ENCODE results near the gene MTUS2.

The MTUS2 gene

GRCh38 chr13:28820099-28821051 lies at the start of gene MTUS2:
TSS of gene MTUS2 (plus strand) at chr13:28820339.
- no peaks in the 10 kb centered on the region for H3K9me3 ChIP-seq (ENCODE audit: control insufficient read depth, low read length)
- no peak within 1 kb of the TSS for H3K9ac ChIP-seq (ENCODE audit: low read length)
- no peak within 1 kb of the TSS for H3K4me3 ChIP-seq (ENCODE audit: low read length)
- no peaks in the 10 kb centered on the region for H3K36me3 ChIP-seq (ENCODE audit: control insufficient read depth, insufficient read depth, low read length)
- H3K27me3 ChIP-seq (ENCODE audit: control insufficient read depth, insufficient read depth, low read length) = peaks cover 32% of the 10 kb centered on the region
- peaks cover 4% of the 10 kb centered on the region for H3K4me1 ChIP-seq (ENCODE audit: control insufficient read depth, insufficient read depth, low read length)

- Histone ChIP-seq H3K27me3 (ENCODE audit: control insufficient read depth, insufficient read depth, low read length) (no peaks in the 10 kb centered on the region), H3K36me3 (ENCODE audit: control insufficient read depth, insufficient read depth, low read length) (no peaks in the 10 kb centered on the region), H3K9me3 (ENCODE audit: control insufficient read depth, low read length) (no peaks in the 10 kb centered on the region), H3K4me1 (ENCODE audit: control insufficient read depth, insufficient read depth, low read length) (no peaks in the 10 kb centered on the region), H3K4me3 (ENCODE audit: low read length) (no peak overlapping the region), H3K9ac (ENCODE audit: low read length) (no peak overlapping the region)
Observed at GRCh38 chr13:28778308-28779215, 41.6 kb upstream of the MTUS2 start.

- no peaks in the 10 kb centered on the region for H3K4me1 ChIP-seq (ENCODE audit: control insufficient read depth, insufficient read depth, low read length)
- no peaks in the 10 kb centered on the region for H3K9me3 ChIP-seq (ENCODE audit: control insufficient read depth, low read length)
- peaks cover 6% of the 10 kb centered on the region for H3K27me3 ChIP-seq (ENCODE audit: control insufficient read depth, insufficient read depth, low read length)
Observed at GRCh38 chr13:28792992-28793391, 27.1 kb upstream of the MTUS2 start.

GRCh38 chr13:28794396-28794795 lies 25.7 kb upstream of the MTUS2 start:
- Histone ChIP-seq H3K4me3 (ENCODE audit: low read length) (no peak overlapping the region), H3K4me1 (ENCODE audit: control insufficient read depth, insufficient read depth, low read length) (no peaks in the 10 kb centered on the region), H3K36me3 (ENCODE audit: control insufficient read depth, insufficient read depth, low read length) (no peaks in the 10 kb centered on the region), H3K9ac (ENCODE audit: low read length) (no peak overlapping the region), H3K27me3 (ENCODE audit: control insufficient read depth, insufficient read depth, low read length) (peaks cover 6% of the 10 kb centered on the region), H3K9me3 (ENCODE audit: control insufficient read depth, low read length) (no peaks in the 10 kb centered on the region)

More at GRCh38 chr13:28792992-28793391, 27.1 kb upstream of the MTUS2 start:
- no peak overlapping the region for H3K9ac ChIP-seq (ENCODE audit: low read length)
- H3K36me3 ChIP-seq (ENCODE audit: control insufficient read depth, insufficient read depth, low read length) = no peaks in the 10 kb centered on the region
- H3K4me3 ChIP-seq (ENCODE audit: low read length) = no peak overlapping the region

GRCh38 chr13:28796938-28797257 lies 23.2 kb upstream of the MTUS2 start:
- no peak overlapping the region for H3K4me3 ChIP-seq (ENCODE audit: low read length)

GRCh38 chr13:28805193-28805819 lies 14.8 kb upstream of the MTUS2 start:
- no peaks in the 10 kb centered on the region for H3K9me3 ChIP-seq (ENCODE audit: control insufficient read depth, low read length)
- H3K9ac ChIP-seq (ENCODE audit: low read length) = no peak overlapping the region
- H3K27me3 ChIP-seq (ENCODE audit: control insufficient read depth, insufficient read depth, low read length) = no peaks in the 10 kb centered on the region
- H3K36me3 ChIP-seq (ENCODE audit: control insufficient read depth, insufficient read depth, low read length) = no peaks in the 10 kb centered on the region
- H3K4me3 ChIP-seq (ENCODE audit: low read length) = no peak overlapping the region
- H3K4me1 ChIP-seq (ENCODE audit: control insufficient read depth, insufficient read depth, low read length) = no peaks in the 10 kb centered on the region

More at GRCh38 chr13:28796938-28797257, 23.2 kb upstream of the MTUS2 start:
- no peaks in the 10 kb centered on the region for H3K36me3 ChIP-seq (ENCODE audit: control insufficient read depth, insufficient read depth, low read length)
- peaks cover 6% of the 10 kb centered on the region for H3K27me3 ChIP-seq (ENCODE audit: control insufficient read depth, insufficient read depth, low read length)
- no peak overlapping the region for H3K9ac ChIP-seq (ENCODE audit: low read length)
- H3K9me3 ChIP-seq (ENCODE audit: control insufficient read depth, low read length) = no peaks in the 10 kb centered on the region
- H3K4me1 ChIP-seq (ENCODE audit: control insufficient read depth, insufficient read depth, low read length) = no peaks in the 10 kb centered on the region

GRCh38 chr13:28817204-28817603 lies 2.9 kb upstream of the MTUS2 start:
- no peak overlapping the region for H3K4me3 ChIP-seq (ENCODE audit: low read length)
- no peak overlapping the region for H3K9ac ChIP-seq (ENCODE audit: low read length)
- no peaks in the 10 kb centered on the region for H3K9me3 ChIP-seq (ENCODE audit: control insufficient read depth, low read length)
- H3K4me1 ChIP-seq (ENCODE audit: control insufficient read depth, insufficient read depth, low read length) = peaks cover 4% of the 10 kb centered on the region
- no peaks in the 10 kb centered on the region for H3K36me3 ChIP-seq (ENCODE audit: control insufficient read depth, insufficient read depth, low read length)
- peaks cover 32% of the 10 kb centered on the region for H3K27me3 ChIP-seq (ENCODE audit: control insufficient read depth, insufficient read depth, low read length)

- Histone ChIP-seq H3K4me1 (ENCODE audit: control insufficient read depth, insufficient read depth, low read length) (peaks cover 4% of the 10 kb centered on the region), H3K27me3 (ENCODE audit: control insufficient read depth, insufficient read depth, low read length) (peaks cover 32% of the 10 kb centered on the region), H3K9ac (ENCODE audit: low read length) (no peak overlapping the region), H3K4me3 (ENCODE audit: low read length) (no peak overlapping the region), H3K9me3 (ENCODE audit: control insufficient read depth, low read length) (no peaks in the 10 kb centered on the region), H3K36me3 (ENCODE audit: control insufficient read depth, insufficient read depth, low read length) (no peaks in the 10 kb centered on the region)
Observed at GRCh38 chr13:28819046-28819730, 951 bp upstream of the MTUS2 start.

GRCh38 chr13:28819735-28820098 lies 422 bp upstream of the MTUS2 start:
- peaks cover 32% of the 10 kb centered on the region for H3K27me3 ChIP-seq (ENCODE audit: control insufficient read depth, insufficient read depth, low read length)
- no peak overlapping the region for H3K9ac ChIP-seq (ENCODE audit: low read length)
- no peaks in the 10 kb centered on the region for H3K36me3 ChIP-seq (ENCODE audit: control insufficient read depth, insufficient read depth, low read length)
- H3K4me3 ChIP-seq (ENCODE audit: low read length) = no peak overlapping the region
- H3K4me1 ChIP-seq (ENCODE audit: control insufficient read depth, insufficient read depth, low read length) = peaks cover 4% of the 10 kb centered on the region
- H3K9me3 ChIP-seq (ENCODE audit: control insufficient read depth, low read length) = no peaks in the 10 kb centered on the region

- Histone ChIP-seq H3K27me3 (ENCODE audit: control insufficient read depth, insufficient read depth, low read length) (peaks cover 32% of the 10 kb centered on the region), H3K36me3 (ENCODE audit: control insufficient read depth, insufficient read depth, low read length) (no peaks in the 10 kb centered on the region), H3K4me3 (ENCODE audit: low read length) (no peak overlapping the region), H3K9ac (ENCODE audit: low read length) (no peak overlapping the region), H3K9me3 (ENCODE audit: control insufficient read depth, low read length) (no peaks in the 10 kb centered on the region), H3K4me1 (ENCODE audit: control insufficient read depth, insufficient read depth, low read length) (peaks cover 4% of the 10 kb centered on the region)
Observed at GRCh38 chr13:28822151-28822550, 2.0 kb downstream of the MTUS2 start.

GRCh38 chr13:28822801-28823200 lies 2.7 kb downstream of the MTUS2 start:
- Histone ChIP-seq H3K4me1 (ENCODE audit: control insufficient read depth, insufficient read depth, low read length) (peaks cover 4% of the 10 kb centered on the region), H3K27me3 (ENCODE audit: control insufficient read depth, insufficient read depth, low read length) (peaks cover 25% of the 10 kb centered on the region), H3K4me3 (ENCODE audit: low read length) (no peak overlapping the region), H3K9ac (ENCODE audit: low read length) (no peak overlapping the region), H3K9me3 (ENCODE audit: control insufficient read depth, low read length) (no peaks in the 10 kb centered on the region), H3K36me3 (ENCODE audit: control insufficient read depth, insufficient read depth, low read length) (no peaks in the 10 kb centered on the region)

Measured in mucosa of stomach (tissue), 1 donor.